GM18526 (cell line): Measurements from ENCODE around the gene ZNF419.
A peak's percentile ranks its signal among the peaks of the same experiment; 100 is the strongest.

Source experiments
- POLR2A ChIP-seq: IDR thresholded peaks from 3 replicates; pipeline ENCODE4 v1.6.1; 2011; ENCODE audit not compliant: insufficient read length; ENCODE audit errors: extremely low read depth

Gene ZNF419

DNA sequence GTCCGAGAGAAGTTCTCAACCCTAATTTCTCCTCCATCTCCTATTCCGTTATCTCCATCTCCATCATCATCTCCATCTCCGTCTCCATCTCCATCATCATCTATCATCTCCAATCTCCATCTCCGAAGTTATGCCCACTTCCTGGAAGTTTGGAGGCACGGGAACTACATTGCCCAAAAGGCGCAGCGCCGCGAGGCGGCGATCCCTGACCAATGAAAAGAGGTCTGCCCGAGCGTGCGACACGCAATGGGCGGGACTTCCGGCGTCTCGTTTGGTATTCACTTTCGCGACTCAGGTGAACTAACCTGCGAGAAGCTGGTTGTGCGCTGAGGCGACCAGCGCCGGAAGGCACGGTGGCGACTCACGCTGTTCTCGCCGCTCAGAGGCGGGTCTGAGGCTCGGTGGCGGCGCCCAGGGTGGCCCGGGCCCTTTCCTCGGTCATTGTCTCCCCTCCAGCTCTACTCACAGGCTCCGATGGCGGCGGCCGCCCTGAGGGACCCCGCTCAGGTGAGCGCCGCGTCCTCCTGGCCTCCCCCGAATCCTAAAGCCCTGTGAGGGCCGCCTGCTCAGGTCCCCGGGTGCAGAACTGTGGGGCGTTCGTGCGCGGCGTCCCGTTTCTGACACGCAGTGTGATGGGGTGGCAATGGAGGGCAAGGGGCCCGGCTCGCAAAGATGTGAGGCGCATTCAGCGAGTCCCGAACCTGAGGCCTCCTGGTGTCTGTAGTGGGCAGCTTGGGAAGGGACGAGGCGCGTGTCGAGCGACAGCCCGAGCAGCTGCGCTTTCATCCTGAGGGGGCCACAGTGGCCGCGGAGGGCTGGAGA lies at the start of gene ZNF419:
Gene ZNF419, plus strand, starts transcription at position 274 of the 822 bp plus-strand sequence. Its CDS starts 201 bp downstream, at position 475.
- peak; percentile 69 for TF ChIP-seq POLR2A

DNA sequence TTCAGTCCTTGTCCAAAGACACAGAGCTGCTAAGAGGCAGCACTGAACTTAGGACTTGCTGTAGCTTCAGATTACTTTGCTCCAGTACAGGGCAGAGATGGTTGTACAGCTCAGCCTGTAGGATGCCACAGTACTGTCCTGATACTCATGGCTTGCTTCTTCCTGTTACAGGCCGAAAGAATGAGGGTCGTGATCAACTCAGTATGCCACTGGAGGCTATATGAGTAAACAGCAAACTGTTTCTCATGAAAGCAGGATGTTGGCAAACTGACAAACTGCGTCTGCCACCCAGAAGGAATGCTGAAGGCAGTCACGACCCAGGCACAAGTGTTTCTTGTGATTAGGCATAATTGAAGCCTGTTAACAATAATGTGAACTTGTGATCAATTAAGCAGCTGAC lies 49.6 kb upstream of the ZNF419 start:
- TF ChIP-seq POLR2A = no peak

DNA sequence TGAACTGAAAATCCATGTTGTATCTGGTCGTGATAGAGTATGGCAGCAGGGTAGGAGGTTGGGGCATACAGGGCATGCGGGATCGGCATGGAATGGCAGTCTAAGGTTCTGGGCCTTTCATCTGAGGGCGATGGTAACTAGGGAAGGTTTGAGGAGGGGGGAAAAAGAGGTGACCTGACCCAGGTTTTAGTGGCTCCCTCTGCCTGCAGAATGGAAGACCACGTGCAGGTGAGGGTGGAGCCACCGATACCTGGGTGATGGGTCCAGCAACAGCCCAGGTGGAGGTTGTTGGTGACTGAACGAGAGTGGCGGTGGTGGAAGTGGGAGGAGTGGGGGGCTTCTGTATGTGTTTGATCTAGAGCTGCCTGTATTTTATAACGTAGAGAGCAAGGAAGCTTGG lies 48.6 kb upstream of the ZNF419 start:
- no peak for TF ChIP-seq POLR2A

DNA sequence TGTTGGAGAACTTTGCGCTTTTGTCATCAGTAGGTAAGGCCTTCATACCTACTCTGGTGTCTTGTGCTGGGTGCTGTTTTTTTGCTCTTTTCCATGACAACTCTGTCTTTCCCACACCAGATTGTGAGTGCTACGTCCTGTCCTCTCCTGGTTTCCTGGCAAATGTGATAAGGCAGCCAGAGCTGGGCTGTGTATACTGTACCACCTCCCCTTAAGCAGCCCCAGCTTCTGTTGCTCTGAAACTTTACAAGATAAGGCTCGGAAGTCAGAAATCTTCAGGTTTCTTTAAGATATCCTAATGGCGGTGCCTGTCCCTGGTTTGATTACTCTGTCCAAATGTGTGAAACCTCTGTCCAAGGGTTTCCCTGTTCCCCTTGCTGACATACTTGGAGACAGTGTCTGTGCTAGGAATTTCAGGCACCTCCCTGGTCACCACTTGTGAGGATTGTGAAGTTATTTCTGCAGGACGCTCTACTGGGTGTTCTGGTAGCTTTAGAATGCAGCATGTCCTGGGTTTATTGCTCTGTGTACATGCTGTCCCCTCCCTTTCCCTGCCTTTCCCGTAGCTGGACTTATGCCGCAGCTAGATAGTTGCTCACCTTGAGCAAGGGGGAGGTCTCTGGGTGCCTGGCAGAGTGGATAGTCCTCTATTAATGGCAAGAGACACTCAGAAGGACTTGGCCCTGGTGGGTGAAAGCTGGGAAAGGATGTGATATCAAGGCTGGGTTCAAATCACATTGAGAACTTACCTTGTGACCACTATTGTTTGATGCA lies 45.4 kb upstream of the ZNF419 start:
- TF ChIP-seq POLR2A = no peak

DNA sequence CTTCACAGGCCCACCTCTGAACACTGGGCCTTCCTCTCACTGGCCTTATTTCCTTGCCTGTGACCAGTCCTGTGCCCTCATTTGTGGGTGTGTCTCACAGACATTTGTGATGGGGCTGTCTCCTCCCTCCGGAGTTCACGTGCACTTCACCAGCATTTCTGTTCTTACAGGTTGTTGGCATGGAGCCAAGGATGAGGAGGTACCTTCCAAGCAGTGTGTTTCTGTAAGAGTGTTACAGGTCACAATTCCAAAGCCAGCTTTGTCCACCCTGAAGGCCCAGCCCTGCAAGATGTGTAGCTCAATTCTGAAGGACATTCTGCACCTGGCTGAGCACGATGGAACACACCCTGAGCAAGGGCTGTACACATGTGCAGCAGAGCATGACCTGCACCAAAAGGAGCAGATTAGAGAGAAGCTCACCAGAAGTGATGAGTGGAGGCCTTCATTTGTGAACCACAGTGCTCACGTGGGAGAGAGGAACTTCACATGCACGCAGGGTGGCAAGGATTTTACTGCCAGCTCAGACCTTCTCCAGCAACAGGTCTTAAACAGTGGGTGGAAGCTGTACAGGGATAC lies 44.3 kb upstream of the ZNF419 start:
- TF ChIP-seq POLR2A = no peak

DNA sequence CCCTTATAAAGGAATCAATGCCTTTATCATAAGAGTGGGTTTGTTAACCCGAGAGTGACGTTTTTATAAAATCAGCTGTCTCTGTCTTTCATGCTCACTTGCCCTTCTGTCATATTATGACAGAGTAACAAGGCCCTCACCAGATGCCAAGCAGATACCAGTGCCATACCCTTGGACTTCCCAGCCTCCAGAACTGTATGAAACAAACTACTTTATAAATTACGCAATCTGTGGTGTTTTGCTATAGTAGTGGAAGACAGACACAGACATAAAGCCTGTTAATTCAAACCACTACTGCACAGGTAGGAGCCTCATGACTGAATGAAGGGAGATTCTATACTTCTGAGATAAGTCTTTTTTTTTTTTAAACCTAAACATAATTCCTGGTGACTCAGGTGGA lies 35.2 kb upstream of the ZNF419 start:
- no peak for TF ChIP-seq POLR2A

DNA sequence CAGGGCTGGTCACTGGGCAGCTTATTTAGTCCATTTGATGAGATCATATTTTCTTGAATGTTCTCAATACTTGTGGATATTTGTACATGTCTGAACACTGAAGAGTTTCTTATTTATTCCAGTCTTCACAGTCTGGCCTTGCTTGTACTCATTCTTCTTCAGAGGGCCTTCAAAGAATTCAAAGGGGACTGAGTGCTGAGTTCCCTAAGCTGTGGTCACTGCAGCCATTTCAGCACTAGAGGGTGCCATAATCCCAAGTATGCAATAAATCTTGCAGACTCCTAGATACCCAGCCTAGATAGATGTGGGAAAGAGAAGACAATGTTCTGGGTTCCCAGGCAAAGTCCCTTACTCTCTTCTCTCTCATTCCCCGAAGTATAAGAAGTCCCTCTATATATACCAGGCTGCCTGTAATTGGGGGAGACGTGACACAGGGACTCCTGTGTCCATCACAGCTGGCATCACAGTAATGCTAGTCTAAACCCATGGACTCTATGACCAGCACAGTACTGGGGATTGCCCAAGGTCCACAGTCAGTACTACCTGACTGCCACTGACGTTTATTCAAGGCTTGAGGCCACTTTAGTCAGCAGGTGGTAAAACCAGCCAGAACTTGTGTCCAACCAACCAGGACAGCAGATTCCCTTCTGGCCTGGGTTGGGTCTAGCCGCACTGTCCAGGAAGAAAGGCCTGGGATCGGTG lies 21.7 kb upstream of the ZNF419 start:
- TF ChIP-seq POLR2A = no peak

DNA sequence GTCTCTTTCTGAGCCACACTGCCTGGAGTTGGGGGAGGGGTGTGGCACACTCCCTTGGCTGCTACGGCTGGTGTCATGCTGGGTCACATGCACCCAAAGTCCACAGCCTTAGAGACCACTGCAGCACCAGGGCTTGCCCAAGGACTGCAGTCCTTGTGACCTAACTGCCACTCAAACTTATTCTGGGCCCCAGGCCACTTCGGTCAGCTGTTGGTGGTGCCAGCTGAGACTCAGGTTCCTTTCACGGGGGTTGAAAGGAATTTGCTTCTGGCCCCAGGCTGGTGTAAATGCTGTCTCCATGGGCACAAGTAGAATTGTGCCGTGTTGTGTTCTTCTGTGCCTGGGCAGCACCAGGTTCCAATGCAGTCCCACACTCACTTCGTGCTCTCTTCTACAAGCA lies 21.1 kb upstream of the ZNF419 start:
- no peak for TF ChIP-seq POLR2A

DNA sequence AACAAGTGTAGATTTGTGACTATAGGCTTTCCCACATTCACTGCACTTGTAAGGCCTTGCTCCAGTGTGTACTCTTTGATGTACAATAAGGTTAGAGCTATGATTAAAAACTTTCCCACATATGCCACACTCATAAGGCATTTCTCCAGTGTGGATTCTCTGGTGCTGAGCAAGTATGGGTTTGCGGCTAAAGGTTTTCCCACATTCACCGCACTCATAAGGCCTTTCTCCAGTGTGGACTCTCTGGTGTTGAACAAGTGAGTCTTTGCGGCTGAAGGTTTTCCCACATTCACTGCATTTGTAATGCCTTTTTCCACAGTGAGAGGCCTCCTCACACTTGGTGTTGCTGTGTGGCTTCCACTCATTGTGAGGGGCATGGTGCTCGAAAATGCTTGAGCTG lies 13.9 kb upstream of the ZNF419 start:
- no peak for TF ChIP-seq POLR2A

DNA sequence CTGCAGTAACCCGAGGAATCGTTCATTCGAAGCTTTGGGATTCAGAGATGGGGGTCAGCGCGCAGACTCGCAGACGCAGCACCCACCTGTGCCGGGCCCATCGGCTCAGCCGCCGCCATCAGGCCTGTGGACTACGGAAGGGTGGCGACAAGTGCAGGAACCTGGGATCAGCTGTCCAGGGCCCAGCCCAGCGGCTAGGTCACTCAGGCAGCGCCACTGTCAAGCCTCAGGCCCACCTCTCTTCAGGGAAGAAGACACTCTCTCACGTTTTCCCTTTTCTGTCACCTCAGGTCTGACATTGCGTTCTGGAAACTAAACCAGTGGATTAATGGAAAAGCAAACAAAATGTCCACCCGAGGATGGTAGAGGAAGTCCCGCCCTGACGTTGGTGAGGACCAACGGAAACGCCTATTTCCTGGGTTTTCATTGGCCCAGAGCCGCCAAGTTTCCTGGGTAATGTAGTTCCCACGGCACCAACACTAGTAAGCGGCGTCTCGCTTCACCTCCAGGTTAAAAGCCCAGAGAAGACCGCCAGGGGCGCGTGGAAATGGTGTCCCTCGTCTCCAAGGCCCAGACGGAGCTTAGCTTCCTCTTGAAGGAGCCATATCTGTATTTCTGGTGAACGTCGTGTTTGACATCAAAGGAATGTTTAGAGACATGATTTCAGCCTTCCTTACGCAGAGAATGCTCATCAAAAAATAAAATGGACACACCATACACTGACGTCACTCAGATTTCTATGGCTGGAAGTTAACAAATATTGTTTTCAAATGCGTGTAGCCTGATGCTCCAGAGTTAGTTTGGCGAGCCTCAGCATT lies 10.2 kb upstream of the ZNF419 start, which contains the start of gene ZNF772:
Gene ZNF772, minus strand, starts transcription at position 376 of the 818 bp plus-strand sequence. Its CDS starts 257 bp downstream, at position 119.
- TF ChIP-seq POLR2A = peak; percentile 38

DNA sequence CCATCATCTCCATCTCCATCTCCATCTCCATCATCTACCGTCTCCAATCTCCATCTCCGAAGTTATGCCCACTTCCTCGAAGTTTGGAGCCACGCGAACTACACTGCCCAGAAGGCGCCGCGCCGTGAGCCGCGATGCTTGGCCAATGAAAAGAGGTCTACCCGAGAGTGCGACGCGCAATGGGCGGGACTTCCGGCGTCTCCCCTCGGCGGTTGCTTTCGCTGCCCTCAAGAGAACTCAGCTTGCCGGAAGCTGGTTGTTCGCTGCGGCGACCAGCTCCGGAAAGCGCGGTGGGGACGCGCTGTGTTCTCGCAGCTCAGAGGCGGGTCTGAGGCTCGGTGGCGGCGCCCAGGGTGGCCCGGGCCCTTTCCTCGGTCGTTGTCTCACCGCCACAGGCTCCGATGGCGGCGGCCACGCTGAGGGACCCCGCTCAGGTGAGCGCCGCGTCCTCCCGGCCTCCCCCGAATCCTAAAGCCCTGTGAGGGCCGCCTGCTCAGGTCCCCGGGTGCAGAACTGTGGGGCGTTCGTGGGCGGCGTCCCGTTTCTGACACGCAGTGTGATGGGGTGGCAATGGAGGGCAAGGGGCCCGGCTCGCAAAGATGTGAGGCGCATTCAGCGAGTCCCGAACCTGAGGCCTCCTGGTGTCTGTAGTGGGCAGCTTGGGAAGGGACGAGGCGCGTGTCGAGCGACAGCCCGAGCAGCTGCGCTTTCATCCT lies 12.3 kb downstream of the ZNF419 start, which contains the start of gene ZNF773:
Gene ZNF773, plus strand, starts transcription at position 259 of the 716 bp plus-strand sequence. Its CDS starts 143 bp downstream, at position 402.
- TF ChIP-seq POLR2A = peak; percentile 93

DNA sequence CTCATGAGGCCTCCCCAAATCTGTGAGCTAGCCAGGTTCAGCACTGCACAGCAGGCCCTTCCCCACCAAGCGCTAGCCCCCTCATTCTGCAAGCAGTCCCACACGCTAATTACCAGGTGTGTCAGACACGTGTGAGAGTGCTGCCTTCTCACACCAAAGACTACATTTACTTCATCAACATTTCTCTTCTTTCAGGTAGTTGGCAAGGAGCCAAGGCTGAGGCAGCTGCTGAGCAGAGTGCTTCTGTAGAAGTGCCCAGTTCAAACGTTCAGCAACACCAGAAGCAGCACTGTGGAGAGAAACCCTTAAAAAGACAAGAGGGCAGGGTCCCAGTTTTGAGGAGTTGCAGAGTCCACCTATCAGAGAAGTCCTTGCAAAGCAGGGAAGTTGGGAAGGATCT lies 18.6 kb downstream of the ZNF419 start:
- no peak for TF ChIP-seq POLR2A

DNA sequence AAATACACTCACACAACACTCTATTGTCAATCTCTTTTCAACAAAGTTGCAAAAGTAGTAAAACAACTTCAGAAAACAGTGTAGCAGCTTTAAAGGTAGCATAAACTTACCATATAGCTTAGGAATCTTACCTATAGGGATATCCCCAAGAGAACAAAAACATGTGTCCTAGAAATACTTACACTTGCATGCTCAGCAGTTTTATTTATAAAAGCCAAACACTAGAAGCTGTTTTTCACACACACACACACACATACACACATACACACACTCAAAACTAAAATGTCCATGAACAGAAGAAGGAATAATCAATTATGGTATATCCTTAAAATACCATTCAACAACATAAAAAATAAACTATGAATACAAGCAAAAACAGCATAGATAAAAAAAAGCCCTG lies 23.9 kb downstream of the ZNF419 start:
- TF ChIP-seq POLR2A = no peak

DNA sequence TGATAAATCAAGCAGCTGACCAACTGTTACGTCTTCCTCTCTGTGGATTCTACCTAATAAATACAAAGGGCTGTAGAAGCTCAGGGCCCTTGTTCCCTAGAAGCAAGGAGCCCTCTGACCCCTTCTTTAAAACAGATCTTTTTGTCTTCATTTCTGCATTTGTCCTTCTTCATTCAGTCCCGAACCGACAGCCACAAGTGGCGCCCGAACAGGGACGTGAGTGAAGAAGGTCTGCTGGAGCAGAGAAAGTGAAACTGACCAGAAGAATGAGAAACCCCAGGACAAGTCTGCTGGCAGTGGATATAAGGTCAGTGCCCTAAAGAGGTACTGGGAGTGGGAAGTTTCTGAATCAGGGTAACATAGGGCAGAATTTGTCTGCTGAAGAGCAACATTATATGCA lies 25.3 kb downstream of the ZNF419 start:
- TF ChIP-seq POLR2A = no peak
